Stimulated activated naive CD4-positive, alpha-beta T cell (primary cell): ENCODE measurements around the gene TMEM272.

Source experiments
- DNase-seq, 6 experiments: peaks; one replicate each; lab custom pipeline; 2025; lab: John Stamatoyannopoulos, UW

TMEM272 gene

DNA sequence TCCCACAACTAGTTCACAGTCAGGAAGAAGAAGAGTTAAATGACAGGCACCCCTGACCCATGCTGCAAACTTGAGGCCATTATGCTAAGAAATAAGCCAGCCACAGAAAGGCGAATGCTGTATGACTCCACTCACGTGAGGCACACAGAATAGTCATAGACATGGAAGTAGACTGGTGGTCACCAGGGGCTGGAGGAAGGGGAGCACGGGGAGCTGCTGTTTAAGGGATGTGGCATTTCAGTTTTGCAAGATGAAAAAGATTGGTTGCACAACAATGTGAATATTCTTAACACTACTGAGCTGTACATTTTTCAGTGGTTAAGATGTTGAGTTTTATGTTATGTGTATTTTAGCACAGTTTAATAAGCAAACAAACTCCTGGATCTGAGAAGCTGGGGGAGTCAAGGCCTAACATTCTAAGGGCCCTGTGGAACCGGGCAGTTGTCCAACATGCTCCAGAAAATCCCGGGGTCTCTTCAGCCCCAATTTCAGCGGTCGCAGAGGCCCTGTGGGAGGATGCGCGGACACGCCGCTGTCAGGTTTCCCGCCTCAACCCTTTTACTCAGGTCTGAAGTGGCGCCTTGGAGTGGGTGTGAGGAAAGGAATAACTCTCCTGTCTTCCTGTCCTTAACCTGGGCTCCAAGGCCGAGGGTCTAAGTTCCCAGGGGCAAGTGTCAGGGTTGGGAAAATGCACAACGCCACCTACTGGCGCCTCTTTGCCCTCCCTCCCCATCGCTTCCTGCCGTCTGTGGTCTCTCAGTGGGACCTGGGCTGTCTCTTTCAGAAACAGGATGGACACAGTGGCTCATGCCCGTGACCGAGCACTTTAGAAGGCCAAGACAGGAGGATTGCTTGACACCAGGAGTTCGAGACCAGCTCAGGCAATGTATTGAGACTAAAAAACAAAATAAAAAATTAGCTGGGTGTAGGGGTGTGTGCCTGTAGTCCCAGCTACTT lies 4.4 kb upstream of the TMEM272 start:
- DNase-seq, result peak in 1 of 6 experiments; percentile 7

DNA sequence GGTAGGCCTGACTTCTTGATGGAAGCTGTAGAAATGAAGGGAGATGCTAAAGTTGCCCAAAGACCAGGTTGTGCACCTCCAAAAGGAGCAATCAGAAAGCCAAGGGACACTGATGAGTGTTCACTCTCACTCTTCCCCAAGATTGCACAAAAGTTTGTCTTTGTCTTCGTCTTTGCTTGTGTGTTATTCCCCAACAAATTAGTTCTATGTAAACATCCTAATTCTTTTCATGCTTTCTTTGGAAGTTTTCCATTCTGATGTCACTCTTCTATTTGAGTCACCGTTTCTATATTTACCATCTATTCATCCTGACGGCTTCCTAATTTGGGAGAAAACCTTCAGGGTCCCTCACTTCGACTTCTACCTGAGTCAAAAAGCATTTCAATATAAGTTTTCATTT lies 3.7 kb upstream of the TMEM272 start:
- no peak for DNase-seq

DNA sequence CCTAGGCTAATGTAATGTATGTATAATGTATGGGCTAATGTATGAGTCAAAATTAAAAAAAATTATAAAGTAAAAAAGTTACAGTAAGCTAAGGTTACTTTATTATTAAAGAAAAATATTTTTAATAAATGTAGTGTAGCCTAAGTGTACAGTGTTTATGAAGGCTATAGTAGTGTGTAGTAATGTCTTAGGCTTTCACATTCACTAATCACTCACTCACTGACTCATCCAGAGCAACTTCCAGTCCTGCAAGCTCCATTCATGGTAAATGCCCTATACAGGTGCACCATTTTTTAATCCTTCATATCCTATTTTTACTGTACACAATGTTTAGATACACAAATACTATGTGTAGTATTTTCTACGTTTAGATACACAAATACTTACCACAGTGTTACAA lies 1.8 kb upstream of the TMEM272 start:
- DNase-seq, result no peak

DNA sequence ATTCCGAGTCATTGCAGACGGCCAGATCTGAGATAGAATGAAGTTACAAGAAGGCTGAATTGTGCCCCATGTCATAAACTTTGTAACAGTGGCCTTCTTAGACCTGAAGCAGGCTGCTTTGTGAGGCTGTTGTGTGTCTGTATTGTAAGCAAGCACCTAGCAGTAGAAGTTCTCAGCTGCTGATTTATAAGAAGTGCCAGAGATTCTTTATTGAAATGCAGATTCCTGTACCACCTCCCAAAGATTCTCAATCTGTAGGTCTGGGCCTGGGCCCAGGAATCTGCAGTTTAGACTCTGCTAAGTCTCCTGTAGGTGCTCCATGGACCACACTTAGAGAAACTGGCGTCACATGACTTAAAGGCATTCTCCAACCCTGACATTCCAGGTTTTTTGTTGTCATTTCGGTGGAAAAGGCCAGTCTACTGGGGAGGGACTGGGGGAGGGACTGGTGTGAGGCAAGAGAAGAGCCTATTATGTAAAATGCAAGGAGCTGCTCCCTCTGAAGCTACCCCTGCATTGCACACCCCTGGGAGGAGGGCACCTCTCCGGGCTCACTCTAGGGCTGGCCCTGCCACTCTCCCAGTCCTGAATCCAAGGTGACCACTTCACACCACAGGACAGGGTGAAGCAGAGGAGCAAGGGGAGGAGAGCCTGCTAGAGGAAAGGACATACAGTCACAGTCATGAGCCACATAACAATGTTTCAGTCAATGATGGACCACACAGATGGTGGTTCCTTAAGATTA lies 769 bp upstream of the TMEM272 start:
- no peak for DNase-seq

DNA sequence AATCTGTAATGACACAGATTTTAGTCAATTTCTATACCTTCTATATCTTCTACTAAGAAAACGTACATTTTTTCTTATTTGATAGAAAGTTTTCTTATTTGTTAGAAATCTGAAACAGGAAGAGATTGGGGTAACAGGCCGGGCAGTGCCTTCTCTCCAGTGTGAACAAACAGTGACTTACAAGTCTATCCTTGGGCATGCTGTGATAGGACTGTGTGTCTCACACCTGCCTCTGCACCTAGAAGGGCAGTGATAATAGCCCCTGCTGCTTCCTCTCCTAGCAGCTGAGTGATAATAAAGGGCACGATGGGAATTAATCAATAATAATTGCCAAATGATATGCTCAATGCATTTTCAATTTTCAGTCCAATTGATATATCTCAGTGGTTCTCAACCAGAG lies 1.4 kb downstream of the TMEM272 start:
- DNase-seq, result no peak

DNA sequence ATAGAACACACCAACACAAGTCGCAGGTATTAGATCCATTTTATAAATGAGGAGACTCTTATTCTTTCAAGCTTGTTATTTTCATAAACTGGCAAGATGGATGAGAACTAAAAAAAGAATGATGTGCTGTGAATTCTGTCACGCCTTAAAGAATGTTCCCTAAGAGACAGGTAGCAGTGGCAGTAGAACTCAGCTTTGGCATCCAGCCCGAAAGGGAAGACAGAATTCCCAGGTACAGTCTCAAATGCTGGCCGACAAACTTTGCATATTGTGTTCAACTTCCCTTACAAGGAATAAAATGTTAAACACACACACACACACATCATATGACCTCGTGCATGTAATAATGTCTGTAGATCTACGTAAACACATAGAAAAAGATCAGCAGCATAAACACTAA lies 3.2 kb downstream of the TMEM272 start:
- no peak for DNase-seq

DNA sequence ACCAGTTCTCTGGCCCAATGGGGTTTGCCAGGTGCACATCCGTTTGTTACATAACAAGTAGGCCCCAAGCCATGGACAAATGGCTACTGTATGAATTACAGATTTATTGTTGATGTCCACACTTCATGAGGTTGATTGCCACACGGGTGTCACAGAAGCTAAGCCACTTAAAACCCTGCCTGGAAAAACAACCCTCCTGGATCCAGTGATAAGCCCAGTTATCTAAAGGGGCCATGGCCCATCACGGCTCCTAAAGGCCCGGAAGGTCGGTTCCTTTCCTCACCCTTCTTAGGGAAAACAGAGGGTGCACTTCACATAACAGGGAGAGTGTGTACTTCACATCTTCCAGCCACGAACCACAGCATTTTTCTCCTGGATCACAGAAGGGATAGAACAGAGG lies 4.1 kb downstream of the TMEM272 start:
- no peak for DNase-seq

DNA sequence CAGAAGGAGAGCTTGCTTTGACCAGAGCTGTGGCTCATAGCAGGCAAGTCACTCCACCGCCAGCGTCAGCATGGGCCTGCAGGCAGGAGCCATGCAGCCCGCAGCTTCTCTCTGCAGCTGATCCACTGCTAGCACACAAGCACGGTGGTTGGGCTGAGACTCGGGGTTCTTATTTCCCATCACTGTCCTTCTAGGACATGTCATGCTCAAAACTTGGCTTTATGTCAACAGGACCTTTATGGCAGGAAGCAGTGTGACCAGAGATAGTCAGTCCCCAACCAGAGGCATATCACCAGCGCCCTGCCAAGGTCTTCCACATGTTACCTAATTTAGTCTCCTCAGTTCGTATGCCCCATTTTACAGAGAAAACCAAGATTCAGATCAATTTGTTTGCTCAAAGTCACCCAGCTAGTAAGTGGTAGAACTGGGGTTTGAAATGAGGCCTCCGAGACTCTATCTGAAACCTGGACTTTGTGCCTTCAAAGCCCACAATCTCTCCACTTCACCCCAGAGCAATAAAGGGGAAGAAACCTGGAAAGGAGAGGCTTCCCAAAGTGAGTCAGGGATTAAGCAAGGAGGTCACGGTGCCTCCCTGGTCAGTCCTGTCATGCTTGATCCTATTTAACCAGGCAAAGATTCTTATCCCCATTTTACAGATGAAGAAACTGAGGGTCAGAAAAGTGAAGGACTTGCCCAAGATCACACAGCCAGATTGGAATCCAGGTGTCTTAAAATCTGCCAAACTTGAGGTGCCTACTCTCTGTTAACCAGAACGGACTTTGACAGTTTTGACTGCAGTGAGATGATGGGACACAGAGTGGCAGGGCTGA lies 5.1 kb downstream of the TMEM272 start:
- DNase-seq, result no peak

DNA sequence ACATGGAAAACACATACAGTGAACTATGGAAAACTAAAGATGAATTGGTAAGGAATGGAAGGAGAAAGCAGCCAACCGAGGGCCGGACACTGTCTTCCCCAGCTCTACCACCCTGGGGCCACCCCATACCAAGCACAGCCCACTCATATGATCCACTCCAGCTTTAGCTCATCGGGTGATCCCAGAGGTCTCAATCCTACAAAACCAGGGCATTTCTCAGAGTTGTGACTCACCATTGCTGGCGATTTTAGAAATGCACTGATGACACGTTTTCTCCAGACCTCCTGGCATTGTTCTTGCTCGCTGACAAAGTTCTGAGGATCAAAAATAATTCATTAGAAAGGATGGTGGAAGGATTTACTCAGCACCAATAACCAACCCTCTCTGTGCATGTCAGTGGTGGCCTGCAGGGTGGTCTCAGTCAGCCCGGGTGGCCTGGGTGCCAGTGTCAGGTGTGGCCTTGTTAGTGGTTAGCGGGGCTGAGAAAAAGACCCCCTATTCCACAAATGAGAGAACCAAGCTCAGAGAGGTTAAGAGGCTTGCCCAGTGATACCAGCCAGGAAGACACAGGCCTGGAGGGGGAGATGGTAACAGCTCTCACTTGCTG lies 6.6 kb downstream of the TMEM272 start:
- DNase-seq, result no peak

DNA sequence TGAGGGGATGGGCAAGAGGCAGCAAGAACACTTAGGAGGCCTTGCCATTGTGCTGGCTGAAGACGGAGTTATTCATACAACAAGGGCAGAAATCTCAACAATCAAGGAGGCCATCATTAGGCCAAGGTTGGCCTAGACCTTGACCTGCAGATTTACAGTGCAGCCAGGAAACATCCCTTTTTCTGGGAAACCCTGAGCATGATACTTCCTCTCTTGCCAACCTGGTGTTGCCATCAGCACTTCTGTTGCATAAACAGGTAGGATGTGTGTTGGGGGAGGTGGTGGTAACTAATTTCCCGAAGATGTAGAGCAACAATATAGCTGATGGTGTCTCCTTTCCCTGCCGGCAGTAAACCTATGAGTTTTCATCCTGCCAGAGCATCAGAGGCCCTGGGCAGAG lies 8.0 kb downstream of the TMEM272 start:
- DNase-seq, result no peak

DNA sequence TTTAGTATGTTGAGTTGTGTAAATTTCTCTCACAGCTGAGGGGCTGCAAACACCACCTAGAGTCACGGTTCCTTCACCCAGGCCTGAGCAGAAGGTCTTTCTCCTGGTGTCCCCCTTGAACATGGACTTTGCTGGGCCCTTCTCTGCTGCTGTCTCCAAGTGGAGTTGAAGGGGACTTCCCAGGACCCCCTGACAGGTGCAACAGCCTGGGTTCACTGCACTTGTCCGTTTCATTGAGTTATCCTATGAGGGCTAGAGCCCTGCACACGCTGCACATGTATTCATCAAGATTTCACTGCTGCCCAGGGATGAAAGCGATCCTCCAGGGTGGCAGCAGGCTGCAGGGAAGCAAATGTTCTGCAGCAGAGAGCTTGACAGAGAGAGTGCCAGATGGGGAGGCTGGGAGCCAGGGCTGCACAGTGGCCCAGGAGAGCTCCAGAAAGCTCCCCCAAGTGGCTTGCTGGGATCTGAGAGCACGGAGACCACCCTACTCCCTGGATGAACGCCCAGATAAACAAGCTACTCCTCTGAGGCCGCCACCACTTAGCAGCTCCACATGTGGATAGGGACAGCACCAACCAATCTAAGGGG lies 10.3 kb downstream of the TMEM272 start:
- no peak for DNase-seq

DNA sequence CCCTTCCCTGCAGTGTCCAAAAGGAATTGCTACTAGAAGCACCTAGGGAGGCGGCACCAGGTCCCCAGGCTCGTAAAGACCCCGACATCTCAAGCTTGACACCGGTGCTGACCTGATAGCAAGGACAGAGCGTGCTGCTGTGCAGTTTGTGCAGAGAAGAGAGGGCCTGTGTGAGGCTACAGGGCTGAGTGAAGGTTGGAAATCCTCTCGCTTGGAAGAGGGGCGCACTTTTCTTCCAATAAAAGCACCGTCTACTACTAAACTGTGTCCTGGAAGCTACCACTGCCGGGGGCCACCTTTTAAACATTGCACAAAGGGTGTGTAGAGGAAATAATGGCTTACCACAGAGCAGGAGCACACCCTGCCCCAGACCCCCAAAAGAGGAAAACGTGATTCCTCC lies 11.0 kb downstream of the TMEM272 start:
- no peak for DNase-seq

DNA sequence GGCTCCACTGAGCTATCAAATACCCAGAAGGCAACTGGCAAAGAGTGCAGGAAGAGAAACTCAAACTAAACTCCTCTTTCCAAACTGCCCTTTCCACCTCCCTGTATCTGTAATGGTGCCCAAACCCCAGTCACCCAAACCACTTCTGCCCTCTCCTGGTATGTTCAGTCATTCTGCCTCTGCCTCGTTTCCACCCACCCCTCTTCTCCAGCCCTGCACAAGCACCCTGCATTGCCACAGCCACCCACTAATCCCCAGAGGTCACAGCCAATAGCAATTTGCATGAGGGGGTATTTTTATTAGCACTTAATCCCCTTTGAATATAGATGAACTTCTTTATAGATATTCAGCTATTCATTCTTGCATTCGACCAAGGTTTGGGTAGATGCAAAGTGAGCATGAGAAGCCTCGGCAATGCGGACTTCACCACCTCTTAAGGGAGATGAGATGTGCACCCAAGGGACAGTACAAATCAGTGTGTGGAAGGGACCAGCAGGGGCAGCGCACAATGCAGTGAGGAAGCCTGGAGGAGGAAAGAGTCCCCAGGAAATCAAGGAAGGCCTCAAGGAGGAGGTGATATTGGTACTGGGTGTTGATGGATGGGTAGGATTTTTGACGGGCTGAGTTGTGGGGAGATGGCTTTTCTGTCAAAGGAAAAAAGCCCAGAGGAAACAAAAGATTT lies 12.4 kb downstream of the TMEM272 start:
- DNase-seq, result peak; percentile 32 to 77 (median 60)

DNA sequence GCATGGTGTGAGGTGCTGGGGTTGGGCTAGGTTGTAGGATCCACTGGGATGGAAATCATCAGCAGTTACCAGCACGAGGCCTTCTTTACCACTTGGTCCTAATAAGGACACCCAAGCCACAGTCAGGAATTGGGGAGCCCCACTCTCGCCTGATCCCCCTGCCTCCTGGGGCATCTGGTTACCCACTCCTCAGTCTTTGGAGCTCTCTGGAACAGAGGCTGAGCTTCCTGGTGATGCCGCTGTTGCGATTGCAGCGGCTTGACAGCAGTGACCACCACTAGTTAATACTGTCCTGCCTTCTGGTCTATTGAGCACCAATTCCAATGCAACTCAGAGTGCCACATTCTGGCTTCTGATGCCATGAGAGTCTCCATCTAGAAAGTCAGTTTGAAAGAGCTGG lies 13.5 kb downstream of the TMEM272 start:
- no peak for DNase-seq

DNA sequence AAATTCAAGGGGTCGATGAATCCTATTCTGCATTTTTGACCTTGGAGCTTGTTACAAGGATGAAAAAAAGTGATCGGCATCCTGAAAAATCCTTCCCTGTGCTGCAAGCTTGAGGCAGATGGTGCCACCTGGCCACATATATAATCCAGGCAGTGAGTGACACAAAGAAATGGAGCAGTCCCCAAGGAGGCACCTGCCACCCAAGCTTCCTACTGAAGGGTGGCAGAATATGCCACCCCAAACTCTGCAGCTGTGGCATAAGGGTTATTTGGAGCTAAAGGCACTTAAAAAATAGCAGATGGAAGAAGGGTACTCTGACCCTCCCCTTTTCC lies 15.4 kb downstream of the TMEM272 start:
- DNase-seq, result no peak

DNA sequence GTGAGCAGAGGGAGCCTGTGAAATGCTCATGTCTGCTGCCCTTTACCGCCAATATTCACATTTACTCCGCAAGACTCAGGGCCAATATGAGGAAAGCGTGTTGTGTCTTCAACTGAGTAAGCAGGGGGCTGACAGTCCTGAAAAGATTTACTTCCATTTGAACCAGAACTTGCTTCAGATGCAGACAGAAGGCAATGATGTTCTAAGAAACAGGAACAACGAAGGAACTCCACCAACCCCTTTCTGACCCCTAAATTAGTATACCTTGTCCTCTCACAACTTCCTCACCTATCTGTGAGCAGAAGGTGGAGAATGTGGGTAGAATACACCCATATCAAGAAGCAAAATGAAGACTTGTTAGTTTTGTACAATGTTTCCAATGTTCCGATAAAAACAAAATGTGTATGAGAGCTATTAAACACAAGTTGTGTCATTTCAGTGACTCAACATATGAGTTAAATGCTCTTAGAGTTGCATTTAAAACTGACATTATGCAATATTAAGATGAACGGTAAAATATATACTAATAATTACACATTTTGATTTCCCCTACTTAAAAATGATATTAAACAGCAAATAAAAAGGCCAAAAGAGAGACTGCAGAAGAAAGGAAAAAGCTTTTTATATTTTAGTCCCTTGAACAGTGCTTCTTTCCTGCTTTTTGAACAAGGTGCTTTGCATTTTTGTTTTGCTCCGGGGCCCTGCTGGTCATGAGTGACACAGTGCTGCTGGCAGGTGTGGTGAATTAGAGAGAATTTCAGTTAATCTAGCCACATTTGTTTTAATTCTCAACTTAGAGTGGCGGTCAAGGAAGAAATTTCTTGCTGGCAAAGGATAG lies 16.0 kb downstream of the TMEM272 start:
- peak in 1 of 6 experiments; percentile 12 for DNase-seq

DNA sequence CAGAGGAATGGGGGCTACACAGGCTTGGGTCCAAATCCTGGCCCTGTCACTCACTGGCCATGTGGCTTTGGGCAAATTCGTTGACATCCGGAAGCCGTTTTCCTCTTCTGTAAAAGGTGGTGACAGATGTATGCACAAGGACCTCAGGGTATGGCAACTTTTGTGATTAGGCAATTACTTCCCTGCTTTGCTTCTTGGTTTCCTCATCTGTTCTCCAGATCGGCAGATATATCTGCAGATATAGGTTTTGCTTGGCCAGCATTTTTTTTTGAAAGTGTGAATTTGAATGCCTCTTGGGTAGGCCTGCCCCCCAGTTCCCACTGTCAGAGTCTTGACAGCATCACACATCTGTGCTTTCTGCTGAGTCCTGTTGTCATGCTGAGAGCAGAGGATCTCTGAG lies 17.7 kb downstream of the TMEM272 start:
- no peak for DNase-seq

DNA sequence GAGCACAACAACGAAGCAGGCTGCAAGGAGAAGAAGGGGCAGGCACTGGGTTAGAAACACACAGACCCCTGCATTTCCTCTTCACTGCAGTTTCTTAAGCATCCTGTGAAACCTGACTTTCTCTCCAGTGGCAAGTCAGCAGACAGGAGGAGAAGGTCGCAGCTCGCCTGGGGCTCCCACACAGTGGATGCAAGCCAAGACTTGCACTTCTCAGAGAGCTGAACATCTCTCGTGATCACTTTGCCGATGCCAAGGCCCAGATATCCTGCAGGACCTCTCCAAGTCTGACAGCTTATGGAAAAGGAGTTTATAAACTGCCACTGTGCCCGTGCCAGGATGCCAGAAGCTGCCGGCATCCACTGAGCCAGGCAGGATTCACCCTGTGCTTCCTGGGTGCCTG lies 18.4 kb downstream of the TMEM272 start:
- DNase-seq, result peak in 3 of 6 experiments; percentile 21 to 35 (median 22)

DNA sequence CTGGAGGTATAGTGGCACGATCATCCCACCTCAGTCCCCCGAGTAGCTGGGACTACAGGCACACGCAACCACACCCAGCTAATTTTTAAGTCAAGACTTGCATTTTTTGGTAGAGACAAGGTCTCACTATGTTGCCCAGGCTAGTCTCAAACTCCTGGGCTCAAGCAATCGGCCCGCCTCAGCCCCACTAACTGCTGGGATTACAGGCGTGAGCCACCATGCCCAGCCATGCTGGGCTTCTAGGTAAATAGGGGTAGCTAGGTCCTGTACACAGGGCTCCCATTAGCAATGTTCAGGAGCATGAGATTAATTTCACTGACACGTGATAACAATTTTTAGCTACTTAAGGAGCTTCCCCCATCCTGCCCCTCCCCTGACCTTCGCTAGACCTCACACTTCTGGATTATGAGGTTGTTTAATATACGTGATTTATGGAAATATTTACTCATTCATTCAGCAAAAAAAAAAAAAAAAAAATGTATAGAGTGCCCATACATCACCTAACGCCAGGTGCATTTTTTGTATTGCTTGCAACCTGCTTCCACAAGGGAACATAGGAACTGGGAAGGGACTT lies 19.2 kb downstream of the TMEM272 start:
- peak in 1 of 6 experiments; percentile 9 for DNase-seq

DNA sequence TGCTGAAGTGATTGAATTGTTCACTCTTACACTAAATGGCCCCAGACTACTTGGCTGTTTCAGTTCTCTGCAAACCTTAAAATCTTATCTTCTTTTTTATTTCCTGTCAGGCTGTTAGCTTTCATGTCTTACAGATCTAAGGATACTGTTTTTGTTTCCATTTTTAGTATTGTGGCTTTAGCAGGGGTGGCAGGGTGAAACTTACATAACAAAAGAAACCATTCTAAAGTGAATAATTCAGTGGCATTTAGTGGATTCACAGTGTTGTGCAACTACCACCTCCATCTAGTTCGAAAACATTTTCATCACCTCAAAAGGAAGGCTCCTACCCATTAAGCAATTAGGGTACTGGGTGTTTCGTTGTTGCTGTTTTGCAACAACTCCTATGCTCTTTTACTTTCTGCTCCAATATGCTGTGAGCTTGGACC lies 19.8 kb downstream of the TMEM272 start:
- DNase-seq, result peak in 3 of 6 experiments; percentile 84 to 86 (median 85)
